Keratinocyte (primary cell): ENCODE data around the gene THSD7B. TPM values are rescaled to one million over a fixed set of nuclear protein-coding genes. Genes with fewer than 3 reads are reported as not detected.

Experiments used
- DNase-seq: peaks from one replicate; pipeline ENCODE4 v3.0.0-alpha.2; 2011; ENCODE audit warnings: low read depth, missing footprints, low spot score
- FAIRE-seq: peaks from 2 replicates; lab custom pipeline; 2011; peaks lifted over from hg19 to GRCh38; lab: Jason Lieb, UNC
- H2AFZ ChIP-seq: 2 replicates; pipeline ENCODE4 v1.6.0; 2012; ENCODE audit warnings: low read length, control low read depth, inconsistent platforms; ENCODE audit not compliant: control insufficient read depth
- H3K27ac ChIP-seq: 2 replicates; pipeline ENCODE4 v1.5.1; 2011; ENCODE audit warnings: low read length; ENCODE audit not compliant: control insufficient read depth, insufficient read depth
- H3K27me3 ChIP-seq: 3 replicates; pipeline ENCODE4 v1.6.0; 2011; ENCODE audit warnings: low read length; ENCODE audit not compliant: control insufficient read depth, insufficient read depth; ENCODE audit errors: extremely low read depth
- H3K36me3 ChIP-seq, 2 experiments: 2 replicates in 1 of 2; 3 replicates in 1 of 2; pipeline ENCODE4 v1.5.1; 2011; ENCODE audit warnings: low read length in 2 of 2, mild to moderate bottlenecking in 1 of 2; ENCODE audit not compliant: control insufficient read depth in 2 of 2, insufficient read depth in 2 of 2; ENCODE audit errors: extremely low read depth in 1 of 2
- H3K4me1 ChIP-seq: 3 replicates; pipeline ENCODE4 v1.5.1; 2011; ENCODE audit warnings: low read length; ENCODE audit not compliant: control insufficient read depth, insufficient read depth; ENCODE audit errors: extremely low read depth
- H3K4me2 ChIP-seq: 3 replicates; pipeline ENCODE4 v1.6.0; 2011; ENCODE audit warnings: low read depth, low read length; ENCODE audit not compliant: control insufficient read depth, insufficient read depth; ENCODE audit errors: extremely low read depth
- H3K4me3 ChIP-seq, 3 experiments: fragments of 200-600 bp in 1 of 3; sonication (generic) in 1 of 3; 2 replicates in 2 of 3; 3 replicates in 1 of 3; pipeline ENCODE4 v1.5.1; 2011 to 2016; ENCODE audit warnings: low read length in 3 of 3, mild to moderate bottlenecking in 3 of 3, control low read depth in 2 of 3, inconsistent platforms in 1 of 3, low read depth in 1 of 3, mixed read lengths in 1 of 3, mixed run types in 1 of 3, moderate library complexity in 1 of 3; ENCODE audit not compliant: control insufficient read depth in 2 of 3, insufficient read depth in 2 of 3; ENCODE audit errors: extremely low read depth in 1 of 3
- H3K79me2 ChIP-seq: 2 replicates; pipeline ENCODE4 v1.6.0; 2012; ENCODE audit warnings: low read length; ENCODE audit not compliant: control insufficient read depth, insufficient read depth
- H3K9ac ChIP-seq: 3 replicates; pipeline ENCODE4 v1.6.0; 2011; ENCODE audit warnings: low read length; ENCODE audit not compliant: control insufficient read depth, insufficient read depth; ENCODE audit errors: extremely low read depth
- H3K9me1 ChIP-seq: 3 replicates; pipeline ENCODE4 v1.6.0; 2011; ENCODE audit warnings: low read length; ENCODE audit not compliant: control insufficient read depth, insufficient read depth; ENCODE audit errors: extremely low read depth
- H3K9me3 ChIP-seq: 2 replicates; pipeline ENCODE4 v1.5.1; 2012; ENCODE audit warnings: low read depth, low read length; ENCODE audit not compliant: control insufficient read depth
- H4K20me1 ChIP-seq: 3 replicates; pipeline ENCODE4 v1.6.0; 2011; ENCODE audit warnings: low read length; ENCODE audit not compliant: control insufficient read depth, insufficient read depth; ENCODE audit errors: extremely low read depth
- CTCF ChIP-seq, 3 experiments: IDR thresholded peaks in 1 of 3; conservative IDR thresholded peaks in 1 of 3; optimal IDR thresholded peaks in 1 of 3; 2 replicates in 2 of 3; 3 replicates in 1 of 3; pipeline versions ENCODE3 to v1.5.1; 2011; ENCODE audit warnings: low read length in 3 of 3, mild to moderate bottlenecking in 3 of 3, moderate library complexity in 2 of 3, control low read depth in 1 of 3, inconsistent platforms in 1 of 3; ENCODE audit not compliant: insufficient read depth in 2 of 3; ENCODE audit errors: extremely low read depth in 1 of 3
- EZH2 ChIP-seq: IDR thresholded peaks from one replicate; pipeline ENCODE4 v1.6.1; 2012; ENCODE audit warnings: inconsistent platforms, mild to moderate bottlenecking, low read length, moderate library complexity
- dilution Hi-C: fragments of 300-500 bp; cut with MboI; formaldehyde crosslinking; loops from one replicate; pipeline ENCODE4 v1.7.0; 2020; ENCODE audit warnings: low sequenced_read_pairs; ENCODE audit not compliant: extremely low pct_ligation_motif_present
- polyA plus RNA-seq, 5 experiments: library from polyadenylated mRNA; depleted of rRNA in 3 of 5; stranded (reverse) in 3 of 5; stranded (forward) in 1 of 5; unstranded in 1 of 5; fragments of >200 nt; gene quantifications; 1 replicate in 1 of 5; 2 replicates in 3 of 5; 3 replicates in 1 of 5; pipeline versions ENCODE4 v1.2.1 to v1.2.3, GENCODE V29; 2011 to 2012; ENCODE audit warnings: missing spikeins in 2 of 5, low read depth in 1 of 5, low replicate concordance in 1 of 5

Gene THSD7B
- polyA plus RNA-seq, 1 donor (not counting 4 experiments of a cell fraction or from before 2014, with no cell fraction given) = 0.04 TPM

- TF ChIP-seq CTCF (optimal IDR thresholded peaks at IDR 0.05 in 1 of 3, IDR thresholded peaks at IDR 0.05 in 1 of 3, conservative IDR thresholded peaks at IDR 0.05 in 1 of 3; ENCODE audit: extremely low read depth in 1 of 3, insufficient read depth in 2 of 3, low read length in 3 of 3) (no peak), EZH2 (no peak)
These were observed 352.0 kb downstream of the THSD7B start for GRCh38 chr2:137117385-137117784.

GRCh38 chr2:137118140-137118539, 352.8 kb downstream of the THSD7B start:
- no peak overlapping the region for H3K4me2 ChIP-seq
- no peak overlapping the region for H2AFZ ChIP-seq
- no peaks in the 10 kb centered on the region for H3K9me3 ChIP-seq
- H3K36me3 ChIP-seq = no peaks in the 10 kb centered on the region
- FAIRE-seq (no peak), DNase-seq (no peak)
- no peak overlapping the region for H3K9ac ChIP-seq
- H3K4me1 ChIP-seq = no peaks in the 10 kb centered on the region
- dilution Hi-C loops = no loop called here
- H4K20me1 ChIP-seq = no peaks in the 10 kb centered on the region
- H3K4me3 ChIP-seq = no peak overlapping the region
- TF ChIP-seq EZH2 = no peak
- no peak for TF ChIP-seq CTCF (optimal IDR thresholded peaks at IDR 0.05 in 1 of 3, IDR thresholded peaks at IDR 0.05 in 1 of 3, conservative IDR thresholded peaks at IDR 0.05 in 1 of 3; ENCODE audit: extremely low read depth in 1 of 3, insufficient read depth in 2 of 3, low read length in 3 of 3)
- H3K27me3 ChIP-seq = no peaks in the 10 kb centered on the region
- no peak overlapping the region for H3K27ac ChIP-seq
- no peaks in the 10 kb centered on the region for H3K9me1 ChIP-seq
- no peaks in the 10 kb centered on the region for H3K79me2 ChIP-seq

More at GRCh38 chr2:137117385-137117784, 352.0 kb downstream of the THSD7B start:
- Histone ChIP-seq H3K27ac (no peak overlapping the region), H3K79me2 (no peaks in the 10 kb centered on the region), H2AFZ (no peak overlapping the region), H3K27me3 (no peaks in the 10 kb centered on the region), H3K4me2 (no peak overlapping the region), H3K36me3 (no peaks in the 10 kb centered on the region), H3K9me1 (no peaks in the 10 kb centered on the region), H3K4me3 (no peak overlapping the region), H4K20me1 (no peaks in the 10 kb centered on the region), H3K9ac (no peak overlapping the region), H3K4me1 (no peaks in the 10 kb centered on the region), H3K9me3 (no peaks in the 10 kb centered on the region)
- dilution Hi-C loops = no loop called here
- FAIRE-seq (no peak), DNase-seq (no peak)
